MM.1S (cell line): ENCODE measurements around the gene NCKAP5.

ENCODE experiments used
- EZH2phosphoT487 ChIP-seq: fragments of 300-600 bp; sonication (generic); IDR thresholded peaks from 2 replicates; pipeline ENCODE4 v1.6.1; 2018; ENCODE audit warnings: antibody characterized with exemption, low read length
- TF ChIP-seq, protein P1 (sequence below): fragments of 300-600 bp; sonication (generic); IDR thresholded peaks from 2 replicates; pipeline ENCODE4 v1.5.1; 2016; ENCODE audit warnings: antibody characterized with exemption, low read length, mixed read lengths

GRCh38 chr2:133270550-133270949 lies 297.7 kb downstream of the NCKAP5 start:
- TF ChIP-seq, protein P1, sequence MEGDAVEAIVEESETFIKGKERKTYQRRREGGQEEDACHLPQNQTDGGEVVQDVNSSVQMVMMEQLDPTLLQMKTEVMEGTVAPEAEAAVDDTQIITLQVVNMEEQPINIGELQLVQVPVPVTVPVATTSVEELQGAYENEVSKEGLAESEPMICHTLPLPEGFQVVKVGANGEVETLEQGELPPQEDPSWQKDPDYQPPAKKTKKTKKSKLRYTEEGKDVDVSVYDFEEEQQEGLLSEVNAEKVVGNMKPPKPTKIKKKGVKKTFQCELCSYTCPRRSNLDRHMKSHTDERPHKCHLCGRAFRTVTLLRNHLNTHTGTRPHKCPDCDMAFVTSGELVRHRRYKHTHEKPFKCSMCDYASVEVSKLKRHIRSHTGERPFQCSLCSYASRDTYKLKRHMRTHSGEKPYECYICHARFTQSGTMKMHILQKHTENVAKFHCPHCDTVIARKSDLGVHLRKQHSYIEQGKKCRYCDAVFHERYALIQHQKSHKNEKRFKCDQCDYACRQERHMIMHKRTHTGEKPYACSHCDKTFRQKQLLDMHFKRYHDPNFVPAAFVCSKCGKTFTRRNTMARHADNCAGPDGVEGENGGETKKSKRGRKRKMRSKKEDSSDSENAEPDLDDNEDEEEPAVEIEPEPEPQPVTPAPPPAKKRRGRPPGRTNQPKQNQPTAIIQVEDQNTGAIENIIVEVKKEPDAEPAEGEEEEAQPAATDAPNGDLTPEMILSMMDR = no peak
- TF ChIP-seq EZH2phosphoT487 = no peak
